Stomach (tissue), 9 donors: Measurements from ENCODE around the gene DIS3L2. TPM values are rescaled to one million over a fixed set of nuclear protein-coding genes. Genes with fewer than 3 reads are reported as not detected.

Source experiments
- DNase-seq, 2 donors: peaks; one replicate each; pipeline versions ENCODE4 v3.0.0 to v3.0.0-alpha.2; 2013 to 2019
- H3K27ac ChIP-seq, 5 donors: fragments of 200-600 bp in 4 of 5; sonication (generic) in 4 of 5; one replicate each; pipeline ENCODE4 v1.5.1; 2013 to 2019; ENCODE audit warnings: mild to moderate bottlenecking in 1 of 5, moderate library complexity in 1 of 5
- H3K27me3 ChIP-seq, 3 donors: fragments of 200-600 bp; sonication (generic); one replicate each; pipeline ENCODE4 v1.5.1; 2017 to 2019; ENCODE audit warnings: mixed run types in 1 of 3
- H3K36me3 ChIP-seq, 4 donors: fragments of 200-600 bp; sonication (generic); 1 replicate in 3 of 4; 2 replicates in 1 of 4; pipeline ENCODE4 v1.5.1; 2016 to 2019
- H3K4me1 ChIP-seq, 4 donors: fragments of 200-600 bp; sonication (generic); one replicate each; pipeline ENCODE4 v1.5.1; 2016 to 2019
- H3K4me3 ChIP-seq, 4 donors: fragments of 200-600 bp; sonication (generic) in 3 of 4; one replicate each; pipeline ENCODE4 v1.5.1; 2016 to 2019; ENCODE audit warnings: mild to moderate bottlenecking in 1 of 4
- H3K9me3 ChIP-seq, 4 donors: fragments of 200-600 bp; sonication (generic); one replicate each; pipeline ENCODE4 v1.5.1; 2016 to 2019
- EP300 ChIP-seq: sonication (generic); formaldehyde crosslinking; IDR thresholded peaks from one replicate; pipeline ENCODE4 v1.6.1; 2017; ENCODE audit warnings: antibody characterized with exemption
- POLR2A ChIP-seq, 4 donors: fragments of 450-650 bp; IDR thresholded peaks; one replicate each; pipeline ENCODE4 v1.6.1; 2016; ENCODE audit warnings: antibody characterized with exemption in 4 of 4, control low read depth in 2 of 4, mild to moderate bottlenecking in 1 of 4, moderate library complexity in 1 of 4
- POLR2AphosphoS5 ChIP-seq, 3 donors: sonication (generic); formaldehyde crosslinking; IDR thresholded peaks; one replicate each; pipeline ENCODE4 v1.6.1; 2016; ENCODE audit warnings: antibody characterized with exemption in 3 of 3
- WGBS, 5 donors: extraction: QIAGEN DNeasy Blood & Tissue Kit in 3 of 5; methylation state at CpG; one replicate each; pipeline versions ENCODE4 v1.1.5 to v1.1.7; 2013 to 2018; 5-methylcytosine and 5-hydroxymethylcytosine counted together
- intact Hi-C: fragments of 100-400 bp; cut with DNase I; formaldehyde crosslinking; loops from one replicate; pipeline ENCODE4 v1.15.1; 2023; ENCODE audit warnings: low total_unique reads
- polyA plus RNA-seq, 3 donors: library from polyadenylated mRNA; stranded (reverse); fragments of 200-250 nt; gene quantifications; one replicate each; pipeline ENCODE4 v1.2.3, GENCODE V29; 2013
- total RNA-seq, 5 donors: library from RNA; depleted of rRNA; stranded (reverse); fragments of >200 nt; gene quantifications; one replicate each; pipeline versions ENCODE4 v1.1.0 to v1.2.3, GENCODE V29; 2014 to 2016
- TF ChIP-seq, protein P1 (sequence below), 7 experiments: fragments of 450-650 bp in 4 of 7; fragments of 200-600 bp in 3 of 7; sonication (generic) in 3 of 7; IDR thresholded peaks; one replicate each; pipeline ENCODE4 v1.5.1; 2016 to 2019; ENCODE audit warnings: antibody characterized with exemption in 7 of 7, control low read depth in 2 of 7, mild to moderate bottlenecking in 1 of 7
- donor health status: healthy with polysubstance abuse.
- donor health status: Bipolar disorder and iron deficiency.
- donor health status: healthy.

DIS3L2 gene
- total and polyA plus RNA-seq, 8 donors: 10.4 to 124 (median 26.8) TPM

DNA sequence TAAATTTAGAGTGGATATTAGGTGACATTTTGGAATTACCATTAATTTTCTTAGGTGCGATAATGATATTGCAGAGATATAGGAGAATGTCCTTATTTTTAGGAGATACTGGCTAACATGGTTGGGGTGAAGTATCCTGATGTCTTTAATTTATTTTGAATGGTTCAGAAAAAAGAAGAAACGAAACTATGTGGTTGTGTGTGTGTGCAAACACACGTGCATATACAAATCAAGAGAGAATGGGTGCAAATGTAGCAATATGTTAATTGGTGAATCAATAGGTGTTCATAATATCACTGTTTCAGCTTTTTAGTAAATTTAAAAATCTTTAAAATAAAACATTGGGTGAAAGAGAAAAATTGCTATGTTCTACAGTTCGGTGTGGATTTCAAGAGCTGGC, 140.9 kb downstream of the DIS3L2 start:
- DNase-seq: no peak
- peaks cover 0 to 6% (median 5%) of the 10 kb centered on the region in 4 donors for H3K36me3 ChIP-seq
- intact Hi-C loops: no loop called here
- no peaks in the 10 kb centered on the region for H3K4me1 ChIP-seq
- no peak overlapping the region for H3K4me3 ChIP-seq
- TF ChIP-seq POLR2A (IDR thresholded peaks at IDR 0.05) (no peak), POLR2AphosphoS5 (IDR thresholded peaks at IDR 0.05) (no peak), EP300 (no peak)
- TF ChIP-seq, protein P1, sequence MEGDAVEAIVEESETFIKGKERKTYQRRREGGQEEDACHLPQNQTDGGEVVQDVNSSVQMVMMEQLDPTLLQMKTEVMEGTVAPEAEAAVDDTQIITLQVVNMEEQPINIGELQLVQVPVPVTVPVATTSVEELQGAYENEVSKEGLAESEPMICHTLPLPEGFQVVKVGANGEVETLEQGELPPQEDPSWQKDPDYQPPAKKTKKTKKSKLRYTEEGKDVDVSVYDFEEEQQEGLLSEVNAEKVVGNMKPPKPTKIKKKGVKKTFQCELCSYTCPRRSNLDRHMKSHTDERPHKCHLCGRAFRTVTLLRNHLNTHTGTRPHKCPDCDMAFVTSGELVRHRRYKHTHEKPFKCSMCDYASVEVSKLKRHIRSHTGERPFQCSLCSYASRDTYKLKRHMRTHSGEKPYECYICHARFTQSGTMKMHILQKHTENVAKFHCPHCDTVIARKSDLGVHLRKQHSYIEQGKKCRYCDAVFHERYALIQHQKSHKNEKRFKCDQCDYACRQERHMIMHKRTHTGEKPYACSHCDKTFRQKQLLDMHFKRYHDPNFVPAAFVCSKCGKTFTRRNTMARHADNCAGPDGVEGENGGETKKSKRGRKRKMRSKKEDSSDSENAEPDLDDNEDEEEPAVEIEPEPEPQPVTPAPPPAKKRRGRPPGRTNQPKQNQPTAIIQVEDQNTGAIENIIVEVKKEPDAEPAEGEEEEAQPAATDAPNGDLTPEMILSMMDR (IDR thresholded peaks at IDR 0.05): no peak
- no peaks in the 10 kb centered on the region for H3K27me3 ChIP-seq
- 94 to 98% (median 95%) methylated on average over 4 of the region's 4 CpGs for WGBS, 5 donors
- H3K9me3 ChIP-seq: no peaks in the 10 kb centered on the region
- no peak overlapping the region for H3K27ac ChIP-seq

DNA sequence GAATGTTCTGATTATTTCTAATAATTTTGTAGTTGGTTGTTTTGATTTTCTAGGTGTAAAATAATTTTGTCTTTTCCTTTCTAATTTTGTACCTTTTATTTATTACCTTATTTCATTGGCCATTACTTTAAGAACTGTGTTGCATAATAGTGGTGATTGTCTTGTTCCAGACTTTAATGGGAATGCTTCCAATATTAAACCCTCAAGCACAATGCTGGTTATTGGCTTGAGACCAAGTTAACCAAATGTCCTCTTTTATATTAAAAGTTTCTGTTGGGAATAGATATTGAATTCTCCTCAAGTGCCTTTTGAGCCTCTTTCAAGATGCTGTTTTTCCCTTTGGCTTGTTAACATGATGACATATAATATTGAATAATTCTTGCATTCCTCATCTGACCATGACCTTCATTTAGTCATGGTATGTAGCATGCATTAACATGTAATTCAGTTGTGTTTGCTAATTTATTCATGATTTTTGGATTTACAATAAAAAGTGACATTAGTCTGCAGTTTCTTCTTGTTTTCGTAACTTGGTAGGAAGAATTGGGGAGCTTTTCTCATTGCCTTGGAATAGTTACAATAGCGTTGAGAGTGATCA, 141.7 kb downstream of the DIS3L2 start:
- Histone ChIP-seq H3K9me3 (no peaks in the 10 kb centered on the region), H3K27ac (no peak overlapping the region), H3K27me3 (no peaks in the 10 kb centered on the region), H3K36me3 (no peaks in the 10 kb centered on the region), H3K4me1 (no peaks in the 10 kb centered on the region), H3K4me3 (no peak overlapping the region)
- TF ChIP-seq POLR2A (IDR thresholded peaks at IDR 0.05) (no peak), POLR2AphosphoS5 (IDR thresholded peaks at IDR 0.05) (no peak), EP300 (no peak)
- TF ChIP-seq, protein P1 (IDR thresholded peaks at IDR 0.05): no peak
- DNase-seq: no peak
- WGBS, 5 donors: 94 to 99% (median 97%) methylated on average over 2 of the region's 2 CpGs
- intact Hi-C loops: no loop called here

DNA sequence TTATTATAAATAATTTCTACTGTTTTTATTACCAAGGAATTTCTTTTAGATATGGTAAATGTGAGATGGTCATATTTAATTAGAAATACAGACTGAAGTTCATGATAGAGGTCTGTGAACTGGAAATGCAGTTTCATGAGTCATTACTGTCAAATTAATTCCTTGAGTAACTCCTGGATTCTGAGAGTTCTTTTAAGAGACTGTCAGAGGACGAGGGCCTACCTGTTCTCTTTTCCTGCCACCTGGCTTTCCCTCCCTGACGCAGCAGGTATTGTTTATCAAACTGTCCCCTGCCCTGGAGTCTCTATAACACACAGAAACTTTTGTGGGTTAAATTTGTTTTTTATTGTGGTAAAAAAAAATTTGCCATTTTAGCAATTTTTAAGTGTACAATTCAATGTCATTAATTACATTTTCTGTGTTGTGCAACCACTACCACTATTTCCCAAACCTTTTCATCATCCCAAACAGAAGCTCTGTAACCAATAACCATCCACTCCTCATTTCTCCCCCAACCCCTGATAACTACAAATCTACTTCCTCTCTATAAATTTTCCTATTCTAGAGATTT, 142.6 kb downstream of the DIS3L2 start:
- Histone ChIP-seq H3K36me3 (no peaks in the 10 kb centered on the region), H3K4me3 (no peak overlapping the region), H3K27me3 (no peaks in the 10 kb centered on the region), H3K9me3 (no peaks in the 10 kb centered on the region), H3K27ac (no peak overlapping the region), H3K4me1 (no peaks in the 10 kb centered on the region)
- no peak for TF ChIP-seq POLR2AphosphoS5 (IDR thresholded peaks at IDR 0.05)
- TF ChIP-seq, protein P1 (IDR thresholded peaks at IDR 0.05): no peak
- TF ChIP-seq POLR2A (IDR thresholded peaks at IDR 0.05): no peak
- no peak for TF ChIP-seq EP300
- 82 to 100% (median 93%) methylated on average over 2 of the region's 2 CpGs for WGBS, 5 donors
- no peak for DNase-seq
- intact Hi-C loops: no loop called here

DNA sequence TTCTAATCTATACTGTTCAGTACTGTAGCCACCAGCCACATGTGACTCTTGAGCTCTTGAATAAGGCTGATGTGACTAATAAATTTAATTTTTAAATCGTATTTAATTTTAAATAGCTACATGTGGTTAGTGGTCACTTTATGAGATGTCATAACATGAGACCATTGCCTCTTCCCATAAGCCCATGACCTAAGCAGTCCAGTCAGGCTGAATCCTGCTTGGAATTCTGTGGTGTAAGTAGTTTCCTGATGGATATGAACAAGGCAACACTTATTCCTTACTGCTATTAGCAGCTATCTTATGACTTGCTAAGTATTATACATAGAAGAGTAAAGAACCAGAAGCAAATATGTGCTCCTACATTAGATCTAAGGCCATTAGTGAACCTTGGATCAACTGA, 150.0 kb downstream of the DIS3L2 start:
- no peak for DNase-seq
- intact Hi-C loops: no loop called here
- H3K4me1 ChIP-seq: no peaks in the 10 kb centered on the region
- H3K4me3 ChIP-seq: no peak overlapping the region
- H3K27ac ChIP-seq: no peak overlapping the region
- H3K27me3 ChIP-seq: no peaks in the 10 kb centered on the region
- H3K36me3 ChIP-seq: no peaks in the 10 kb centered on the region
- WGBS, 5 donors: 95 to 100% (median 97%) methylated on average over 1 of the region's 1 CpG
- H3K9me3 ChIP-seq: no peaks in the 10 kb centered on the region
- TF ChIP-seq POLR2AphosphoS5 (IDR thresholded peaks at IDR 0.05) (no peak), POLR2A (IDR thresholded peaks at IDR 0.05) (no peak), EP300 (no peak)
- TF ChIP-seq, protein P1 (IDR thresholded peaks at IDR 0.05): no peak
